ENCODE results near the gene GLT6D1. TPM values are rescaled to one million over a fixed set of nuclear protein-coding genes. Genes with fewer than 3 reads are reported as not detected.

GLT6D1 gene
- total RNA-seq, 1 experiment from 2014 or later, result not detected

GRCh38 chr9:135662758-135663450, 23.6 kb upstream of the GLT6D1 start, which contains the start of gene LCN9:
Gene LCN9, plus strand, starts transcription at chr9:135663309. Its CDS starts 13 bp downstream, at chr9:135663322.
- H3K4me3 ChIP-seq (ENCODE audit: low read depth in 2 of 2, low read length in 2 of 2), result no peak within 1 kb of the TSS
- no peaks in the 10 kb centered on the region for H3K4me1 ChIP-seq (ENCODE audit: control insufficient read depth, insufficient read depth, low read length)
- no peak within 1 kb of the TSS for H3K27ac ChIP-seq (ENCODE audit: low read length)
- DNase-seq (ENCODE audit: low read depth, low spot score) (no peak), ATAC-seq (no peak)
- no peaks in the 10 kb centered on the region for H3K36me3 ChIP-seq (ENCODE audit: control insufficient read depth, insufficient read depth, low read length)
- no peak for TF ChIP-seq TCF7L2 (IDR thresholded peaks at IDR 0.05; ENCODE audit: low read depth, low read length)
- TF ChIP-seq SIN3A (IDR thresholded peaks at IDR 0.05; ENCODE audit: borderline replicate concordance, insufficient read depth, low read depth, low read length), result no peak
- TF ChIP-seq POLR2AphosphoS5 (IDR thresholded peaks at IDR 0.05; ENCODE audit: low read depth, low read length), result no peak
- no peak for TF ChIP-seq REST (IDR thresholded peaks at IDR 0.05; ENCODE audit: insufficient read depth in 1 of 2, low read depth in 2 of 2, low read length in 1 of 2)
- TF ChIP-seq CTCF (IDR thresholded peaks at IDR 0.05), result no peak
- ChIA-PET POLR2A (no interaction called here), CTCF (no interaction called here)
- no TSS peak for BruUV-seq (replicated peaks)
- H3K9me3 ChIP-seq (ENCODE audit: control insufficient read depth, insufficient read depth, low read depth, low read length), result no peaks in the 10 kb centered on the region
- H3K27me3 ChIP-seq (ENCODE audit: control insufficient read depth, insufficient read depth, low read length), result no peaks in the 10 kb centered on the region
- in situ Hi-C loops (cut with HindIII; ENCODE audit: low pct_unique_long_range_greater_than_20kb, low sequenced_read_pairs) (no loop called here), intact Hi-C loops (cut with micrococcal nuclease; ENCODE audit: unreplicated experiment) (no loop called here)

- Histone ChIP-seq H3K4me3 (ENCODE audit: low read depth in 2 of 2, low read length in 2 of 2) (no peak overlapping the region), H3K36me3 (ENCODE audit: control insufficient read depth, insufficient read depth, low read length) (no peaks in the 10 kb centered on the region), H3K27ac (ENCODE audit: low read length) (no peak overlapping the region), H3K27me3 (ENCODE audit: control insufficient read depth, insufficient read depth, low read length) (no peaks in the 10 kb centered on the region), H3K9me3 (ENCODE audit: control insufficient read depth, insufficient read depth, low read depth, low read length) (no peaks in the 10 kb centered on the region), H3K4me1 (ENCODE audit: control insufficient read depth, insufficient read depth, low read length) (no peaks in the 10 kb centered on the region)
- DNase-seq (ENCODE audit: low read depth, low spot score) (no peak), ATAC-seq (no peak)
- no TSS peak for BruUV-seq (replicated peaks)
- intact Hi-C loops (cut with micrococcal nuclease; ENCODE audit: unreplicated experiment) (no loop called here), in situ Hi-C loops (cut with HindIII; ENCODE audit: low pct_unique_long_range_greater_than_20kb, low sequenced_read_pairs) (no loop called here)
- no peak for TF ChIP-seq SIN3A (IDR thresholded peaks at IDR 0.05; ENCODE audit: borderline replicate concordance, insufficient read depth, low read depth, low read length)
- TF ChIP-seq TCF7L2 (IDR thresholded peaks at IDR 0.05; ENCODE audit: low read depth, low read length), result no peak
- no peak for TF ChIP-seq POLR2AphosphoS5 (IDR thresholded peaks at IDR 0.05; ENCODE audit: low read depth, low read length)
- TF ChIP-seq CTCF (IDR thresholded peaks at IDR 0.05), result no peak
- TF ChIP-seq REST (IDR thresholded peaks at IDR 0.05; ENCODE audit: insufficient read depth in 1 of 2, low read depth in 2 of 2, low read length in 1 of 2), result no peak
- POLR2A ChIA-PET, result no interaction called here
- CTCF ChIA-PET, result no interaction called here
These were observed 22.6 kb upstream of the GLT6D1 start for GRCh38 chr9:135661816-135662560.
